ENCODE measurements around the gene ANKRD39.
A peak's percentile ranks its signal among the peaks of the same experiment; 100 is the strongest.

DNA sequence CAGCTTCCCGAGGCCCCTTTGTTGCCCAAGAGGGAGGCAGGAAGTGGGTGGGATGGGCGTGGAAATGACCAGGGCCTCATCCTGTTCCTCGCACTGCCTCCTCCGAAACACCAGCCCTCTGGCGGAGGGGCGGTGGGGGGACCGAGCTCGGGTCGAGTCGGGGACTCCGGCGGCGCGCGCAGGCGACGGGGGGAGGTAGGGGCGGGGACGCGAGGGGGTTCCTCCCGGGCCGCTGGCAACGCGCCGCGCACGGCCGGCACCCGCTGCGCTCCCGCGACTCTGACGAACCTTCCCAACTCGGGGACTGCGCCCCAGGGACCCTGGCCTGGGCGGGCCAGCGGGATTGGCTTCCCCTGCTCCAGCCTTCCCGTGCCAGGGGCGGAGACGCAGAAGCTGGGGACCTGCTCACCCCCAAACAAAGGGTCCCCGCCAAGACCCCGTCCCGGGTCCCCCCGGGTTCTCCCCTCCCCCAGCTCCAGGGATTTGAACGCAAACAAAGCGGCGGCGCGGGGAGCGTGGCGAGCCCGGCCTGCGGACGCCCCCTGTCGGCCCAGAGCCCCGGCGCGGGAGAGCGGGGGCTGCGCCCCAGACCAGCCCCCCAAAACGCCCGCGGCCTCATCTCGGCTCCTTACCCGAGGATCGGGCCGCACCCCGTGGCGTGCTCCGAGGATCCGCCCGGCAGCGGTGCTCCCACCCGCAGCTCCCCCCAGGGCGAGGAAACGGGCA, 10.9 kb upstream of the ANKRD39 start:
- TF ChIP-seq TCF12 (IDR thresholded peaks at IDR 0.05; ENCODE audit: low read depth) (peak; percentile 65; the same call in 1 of the 2 replicates), CEBPB (IDR thresholded peaks at IDR 0.05) (peak; percentile 71), RAD21 (IDR thresholded peaks at IDR 0.05; ENCODE audit: low read depth) (no peak), ZBTB7A (IDR thresholded peaks at IDR 0.05; ENCODE audit: low read depth) (peak; percentile 51; the same call in 1 of the 2 replicates), TAF1 (IDR thresholded peaks at IDR 0.05; ENCODE audit: low read depth) (0 out of 2 replicates have a peak, but pooled peaks have one; percentile 17), YY1 (IDR thresholded peaks at IDR 0.05; ENCODE audit: low read depth) (0 out of 2 replicates have a peak, but pooled peaks have one; percentile 26)
- TF ChIP-seq, protein P1, sequence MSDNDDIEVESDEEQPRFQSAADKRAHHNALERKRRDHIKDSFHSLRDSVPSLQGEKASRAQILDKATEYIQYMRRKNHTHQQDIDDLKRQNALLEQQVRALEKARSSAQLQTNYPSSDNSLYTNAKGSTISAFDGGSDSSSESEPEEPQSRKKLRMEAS (IDR thresholded peaks at IDR 0.05) = 0 out of 2 replicates have a peak, but pooled peaks have one; percentile 19
- TF ChIP-seq, protein P2, sequence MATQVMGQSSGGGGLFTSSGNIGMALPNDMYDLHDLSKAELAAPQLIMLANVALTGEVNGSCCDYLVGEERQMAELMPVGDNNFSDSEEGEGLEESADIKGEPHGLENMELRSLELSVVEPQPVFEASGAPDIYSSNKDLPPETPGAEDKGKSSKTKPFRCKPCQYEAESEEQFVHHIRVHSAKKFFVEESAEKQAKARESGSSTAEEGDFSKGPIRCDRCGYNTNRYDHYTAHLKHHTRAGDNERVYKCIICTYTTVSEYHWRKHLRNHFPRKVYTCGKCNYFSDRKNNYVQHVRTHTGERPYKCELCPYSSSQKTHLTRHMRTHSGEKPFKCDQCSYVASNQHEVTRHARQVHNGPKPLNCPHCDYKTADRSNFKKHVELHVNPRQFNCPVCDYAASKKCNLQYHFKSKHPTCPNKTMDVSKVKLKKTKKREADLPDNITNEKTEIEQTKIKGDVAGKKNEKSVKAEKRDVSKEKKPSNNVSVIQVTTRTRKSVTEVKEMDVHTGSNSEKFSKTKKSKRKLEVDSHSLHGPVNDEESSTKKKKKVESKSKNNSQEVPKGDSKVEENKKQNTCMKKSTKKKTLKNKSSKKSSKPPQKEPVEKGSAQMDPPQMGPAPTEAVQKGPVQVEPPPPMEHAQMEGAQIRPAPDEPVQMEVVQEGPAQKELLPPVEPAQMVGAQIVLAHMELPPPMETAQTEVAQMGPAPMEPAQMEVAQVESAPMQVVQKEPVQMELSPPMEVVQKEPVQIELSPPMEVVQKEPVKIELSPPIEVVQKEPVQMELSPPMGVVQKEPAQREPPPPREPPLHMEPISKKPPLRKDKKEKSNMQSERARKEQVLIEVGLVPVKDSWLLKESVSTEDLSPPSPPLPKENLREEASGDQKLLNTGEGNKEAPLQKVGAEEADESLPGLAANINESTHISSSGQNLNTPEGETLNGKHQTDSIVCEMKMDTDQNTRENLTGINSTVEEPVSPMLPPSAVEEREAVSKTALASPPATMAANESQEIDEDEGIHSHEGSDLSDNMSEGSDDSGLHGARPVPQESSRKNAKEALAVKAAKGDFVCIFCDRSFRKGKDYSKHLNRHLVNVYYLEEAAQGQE (IDR thresholded peaks at IDR 0.05; ENCODE audit: low read depth) = no peak
